Neural cell (in vitro differentiated cells): Measurements from ENCODE around the gene IFIT2.

Experiments used
- EP300 ChIP-seq: fragments of 450-650 bp; conservative IDR thresholded peaks from 2 replicates; pipeline ENCODE4 v1.6.1; 2014; ENCODE audit warnings: antibody characterized with exemption, mild to moderate bottlenecking, moderate library complexity; ENCODE audit not compliant: poor library complexity, severe bottlenecking
- EZH2 ChIP-seq: fragments of 200-600, 300-800 bp; shearing (Covaris generic), sonication (generic); IDR thresholded peaks from 2 replicates; pipeline ENCODE4 v1.6.1; 2014; ENCODE audit warnings: antibody characterized with exemption, low read length, borderline replicate concordance, mild to moderate bottlenecking; ENCODE audit not compliant: insufficient read depth, poor library complexity, severe bottlenecking
- MXI1 ChIP-seq: fragments of 450-650 bp; conservative IDR thresholded peaks from 2 replicates; pipeline ENCODE4 v1.6.1; 2014; ENCODE audit warnings: antibody characterized with exemption, mild to moderate bottlenecking; ENCODE audit not compliant: poor library complexity, severe bottlenecking
- POLR2AphosphoS5 ChIP-seq: IDR thresholded peaks from 2 replicates; pipeline ENCODE4 v1.6.1; 2012
- REST ChIP-seq: IDR thresholded peaks from 2 replicates; pipeline ENCODE4 v1.6.1; 2012; ENCODE audit warnings: borderline replicate concordance
- SMC3 ChIP-seq: fragments of 450-650 bp; conservative IDR thresholded peaks from 2 replicates; pipeline ENCODE4 v1.6.1; 2014; ENCODE audit warnings: antibody characterized with exemption, mild to moderate bottlenecking, moderate library complexity; ENCODE audit not compliant: poor library complexity
- TAF1 ChIP-seq: IDR thresholded peaks from 2 replicates; pipeline ENCODE4 v1.6.1; 2012; ENCODE audit warnings: low read depth
- TF ChIP-seq, protein P1 (sequence below): fragments of 450-650 bp; IDR thresholded peaks from 2 replicates; pipeline ENCODE4 v1.5.1; 2014; ENCODE audit warnings: antibody characterized with exemption, mild to moderate bottlenecking, moderate library complexity; ENCODE audit not compliant: poor library complexity, severe bottlenecking

GRCh38 chr10:89304026-89304425 is 2.2 kb downstream of the IFIT2 start:
- TF ChIP-seq, protein P1, sequence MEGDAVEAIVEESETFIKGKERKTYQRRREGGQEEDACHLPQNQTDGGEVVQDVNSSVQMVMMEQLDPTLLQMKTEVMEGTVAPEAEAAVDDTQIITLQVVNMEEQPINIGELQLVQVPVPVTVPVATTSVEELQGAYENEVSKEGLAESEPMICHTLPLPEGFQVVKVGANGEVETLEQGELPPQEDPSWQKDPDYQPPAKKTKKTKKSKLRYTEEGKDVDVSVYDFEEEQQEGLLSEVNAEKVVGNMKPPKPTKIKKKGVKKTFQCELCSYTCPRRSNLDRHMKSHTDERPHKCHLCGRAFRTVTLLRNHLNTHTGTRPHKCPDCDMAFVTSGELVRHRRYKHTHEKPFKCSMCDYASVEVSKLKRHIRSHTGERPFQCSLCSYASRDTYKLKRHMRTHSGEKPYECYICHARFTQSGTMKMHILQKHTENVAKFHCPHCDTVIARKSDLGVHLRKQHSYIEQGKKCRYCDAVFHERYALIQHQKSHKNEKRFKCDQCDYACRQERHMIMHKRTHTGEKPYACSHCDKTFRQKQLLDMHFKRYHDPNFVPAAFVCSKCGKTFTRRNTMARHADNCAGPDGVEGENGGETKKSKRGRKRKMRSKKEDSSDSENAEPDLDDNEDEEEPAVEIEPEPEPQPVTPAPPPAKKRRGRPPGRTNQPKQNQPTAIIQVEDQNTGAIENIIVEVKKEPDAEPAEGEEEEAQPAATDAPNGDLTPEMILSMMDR, result no peak
- no peak for TF ChIP-seq POLR2AphosphoS5
- no peak for TF ChIP-seq EZH2
- no peak for TF ChIP-seq REST
- no peak for TF ChIP-seq SMC3
- TF ChIP-seq EP300, result no peak
- TF ChIP-seq MXI1, result no peak
- TF ChIP-seq TAF1, result no peak
